ENCODE results near the gene ADAMTS12. TPM values are rescaled to one million over a fixed set of nuclear protein-coding genes. Genes with fewer than 3 reads are reported as not detected.
"Not testable (repeated sequence)": the region's sequence is repeated elsewhere in the genome, so short reads cannot be mapped to it uniquely, and the experiment has no call there.

The ADAMTS12 gene
- polyA plus RNA-seq, 3 donors, result 0.74 to 17.6 (median 2.4) TPM

DNA sequence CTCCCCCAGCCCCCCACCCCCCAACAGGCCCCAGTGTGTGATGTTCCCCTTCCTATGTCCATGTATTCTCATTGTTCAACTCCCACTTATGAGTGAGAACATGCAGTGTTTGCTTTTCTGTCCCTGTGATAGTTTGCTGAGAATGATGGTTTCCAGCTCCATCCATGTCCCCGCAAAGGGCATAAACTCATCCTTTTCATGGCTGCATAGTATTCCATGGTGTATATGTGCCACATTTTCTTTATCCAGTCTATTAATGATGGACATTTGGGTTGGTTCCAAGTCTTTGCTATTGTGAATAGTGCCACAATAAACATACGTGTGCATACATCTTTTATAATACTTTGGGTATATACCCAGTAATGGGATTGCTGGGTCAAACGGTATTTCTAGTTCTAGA lies 23.1 kb upstream of the ADAMTS12 start:
- not testable (repeated sequence) for H3K27ac ChIP-seq (ENCODE audit: low read depth, low read length)
- 91 to 94% (median 94%) methylated on average over 3 of the region's 3 CpGs for WGBS, 3 donors

DNA sequence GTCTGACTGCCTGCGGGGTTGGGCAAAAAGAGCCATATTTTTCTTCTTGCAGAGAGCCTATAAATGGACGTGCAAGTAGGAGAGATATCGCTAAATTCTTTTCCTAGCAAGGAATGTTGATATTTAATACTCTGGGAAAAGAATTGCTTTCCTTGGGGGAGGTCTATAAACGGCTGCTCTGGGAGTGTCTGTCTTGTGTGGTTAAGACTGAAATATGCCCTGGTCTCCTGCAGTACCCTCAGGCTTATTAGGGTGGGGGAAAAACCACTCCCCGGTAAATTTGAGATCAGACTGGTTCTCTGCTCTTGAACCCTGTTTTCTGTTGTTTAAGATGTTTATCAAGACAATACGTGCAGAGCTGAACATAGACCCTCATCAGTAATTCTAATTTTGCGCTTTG lies 14.5 kb upstream of the ADAMTS12 start:
- not testable (repeated sequence) for H3K27ac ChIP-seq (ENCODE audit: low read depth, low read length)
- WGBS, 3 donors, result 76 to 88% (median 83%) methylated on average over 7 of the region's 7 CpGs

DNA sequence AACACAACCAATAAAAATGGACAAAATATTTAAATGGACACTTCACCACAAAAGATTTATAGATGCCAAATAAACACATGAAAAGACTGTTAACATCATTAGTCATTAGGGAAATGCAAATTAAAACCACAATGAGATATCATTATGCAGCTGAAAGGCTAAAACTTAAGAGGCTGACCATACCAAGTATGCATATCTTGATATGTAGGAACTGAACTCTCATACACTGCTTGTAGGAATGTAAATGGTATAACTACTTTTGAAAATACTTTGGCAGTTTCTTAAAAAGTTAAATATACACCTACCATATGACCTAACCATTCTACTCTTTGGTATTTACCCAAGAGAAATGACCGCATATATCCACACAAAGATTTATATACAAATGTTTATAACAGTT lies 13.6 kb upstream of the ADAMTS12 start:
- no peak overlapping the region for H3K27ac ChIP-seq (ENCODE audit: low read depth, low read length)
- 85 to 93% (median 90%) methylated on average over 1 of the region's 1 CpG for WGBS, 3 donors

DNA sequence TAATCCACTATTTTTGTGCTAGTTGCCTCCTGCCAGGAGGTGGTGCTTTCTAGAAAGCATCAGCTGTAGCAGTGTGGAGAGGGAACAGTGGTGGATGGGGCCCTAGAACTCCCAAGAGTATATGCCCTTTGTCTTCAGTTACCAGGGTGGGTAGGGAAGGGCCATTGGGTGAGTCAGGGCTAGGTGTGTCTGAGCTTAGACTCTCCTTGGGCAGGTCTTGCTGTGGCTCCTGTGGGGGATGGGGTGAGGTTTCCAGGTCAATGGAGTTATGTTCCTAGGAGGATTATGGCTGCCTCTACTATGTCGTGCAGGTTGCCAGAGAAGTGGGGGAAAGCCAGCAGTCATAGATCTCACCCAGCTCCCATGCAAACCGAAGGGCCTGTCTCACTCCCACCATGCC lies 11.3 kb upstream of the ADAMTS12 start:
- H3K27ac ChIP-seq (ENCODE audit: low read depth, low read length), result no peak overlapping the region
- WGBS, 3 donors, result 74 to 84% (median 78%) methylated on average over 2 of the region's 2 CpGs

DNA sequence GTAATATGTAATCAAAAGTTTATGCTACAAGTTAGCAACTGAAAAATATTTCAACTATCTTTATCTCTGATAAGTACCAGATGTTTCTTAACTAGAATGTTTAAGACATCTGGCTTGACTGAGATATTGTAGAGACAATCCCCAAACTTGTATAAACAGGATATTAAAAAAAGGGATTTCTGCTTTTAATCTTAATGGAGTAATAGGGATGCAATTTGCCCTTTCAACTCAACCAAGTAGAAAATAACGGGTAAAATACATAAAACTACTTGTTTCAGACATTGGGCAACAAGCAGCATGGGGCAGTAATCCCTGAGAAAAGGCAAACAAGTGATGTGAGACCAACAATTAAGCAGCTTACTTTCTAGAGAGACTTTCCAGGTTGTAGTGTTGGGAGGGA lies 9.4 kb upstream of the ADAMTS12 start:
- no peak overlapping the region for H3K27ac ChIP-seq (ENCODE audit: low read depth, low read length)
- 33 to 51% (median 50%) methylated on average over 1 of the region's 1 CpG for WGBS, 3 donors

DNA sequence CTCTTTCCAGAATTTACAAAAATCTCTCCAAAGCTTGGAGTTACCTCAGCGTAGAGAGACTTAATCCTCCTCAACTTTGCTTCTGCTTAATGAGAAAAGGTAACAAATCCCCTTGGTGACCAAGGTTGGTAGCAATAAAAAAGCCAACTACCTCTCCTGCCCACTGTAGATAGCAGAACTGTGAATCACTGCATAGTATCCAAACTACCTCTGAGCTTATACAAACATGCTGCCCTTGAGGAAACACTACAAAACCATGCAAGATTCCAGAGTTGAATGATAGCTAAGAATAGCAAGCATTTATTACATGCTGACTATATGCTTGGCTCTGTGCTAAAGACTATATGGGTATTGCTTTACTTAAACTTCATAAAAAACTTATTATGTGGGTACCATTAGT lies 2.8 kb upstream of the ADAMTS12 start:
- H3K27ac ChIP-seq (ENCODE audit: low read depth, low read length), result no peak overlapping the region
- WGBS, 3 donors, result 74 to 86% (median 81%) methylated on average over 1 of the region's 1 CpG

DNA sequence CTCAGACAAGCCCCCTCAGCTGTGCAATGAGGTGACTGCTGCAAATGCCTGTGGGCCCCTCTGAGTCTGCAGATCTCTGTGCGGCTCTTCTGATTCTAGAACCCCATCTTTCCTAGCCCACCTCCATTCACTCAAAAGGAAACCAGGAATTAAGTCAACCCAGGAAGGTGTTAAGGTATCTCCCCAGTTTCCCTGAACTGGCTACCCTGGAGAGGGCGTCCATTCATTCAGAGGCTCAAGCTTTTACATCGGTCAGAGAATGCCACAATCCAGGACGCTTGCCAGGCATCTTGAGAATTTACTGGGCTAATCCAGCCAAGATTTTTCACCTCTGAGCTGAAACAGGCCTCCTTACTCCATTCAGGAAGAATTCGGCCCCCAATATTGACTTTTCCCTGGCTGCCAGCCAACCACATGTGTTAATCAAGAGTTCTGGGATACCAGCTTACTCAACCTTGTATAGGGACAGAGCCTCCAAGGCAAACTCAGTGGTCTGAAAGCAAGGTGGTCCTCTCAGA lies 889 bp upstream of the ADAMTS12 start:
- 25 to 47% (median 37%) methylated on average over 5 of the region's 5 CpGs for WGBS, 3 donors
- H3K27ac ChIP-seq (ENCODE audit: low read depth, low read length), result no peak overlapping the region

DNA sequence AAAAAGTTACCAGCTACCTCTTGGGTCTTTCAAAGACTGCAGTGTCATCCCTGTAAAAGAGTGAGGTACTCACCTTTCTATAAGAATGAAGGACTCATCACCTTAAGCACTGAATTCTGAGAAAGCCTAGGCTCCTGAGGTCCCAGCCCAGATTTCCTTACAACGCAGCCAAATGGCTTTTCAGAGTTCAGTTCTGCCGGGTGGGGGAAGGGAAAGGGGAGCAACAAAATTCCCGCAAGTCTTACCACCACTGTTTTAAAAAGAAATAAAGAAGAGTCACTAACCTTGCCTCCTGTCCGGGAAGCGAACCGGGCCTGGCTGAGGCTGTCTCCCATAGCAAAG lies 373 bp downstream of the ADAMTS12 start:
- no peak overlapping the region for H3K27ac ChIP-seq (ENCODE audit: low read depth, low read length)
- WGBS, 3 donors, result 2 to 9% (median 4%) methylated on average over 6 of the region's 6 CpGs

DNA sequence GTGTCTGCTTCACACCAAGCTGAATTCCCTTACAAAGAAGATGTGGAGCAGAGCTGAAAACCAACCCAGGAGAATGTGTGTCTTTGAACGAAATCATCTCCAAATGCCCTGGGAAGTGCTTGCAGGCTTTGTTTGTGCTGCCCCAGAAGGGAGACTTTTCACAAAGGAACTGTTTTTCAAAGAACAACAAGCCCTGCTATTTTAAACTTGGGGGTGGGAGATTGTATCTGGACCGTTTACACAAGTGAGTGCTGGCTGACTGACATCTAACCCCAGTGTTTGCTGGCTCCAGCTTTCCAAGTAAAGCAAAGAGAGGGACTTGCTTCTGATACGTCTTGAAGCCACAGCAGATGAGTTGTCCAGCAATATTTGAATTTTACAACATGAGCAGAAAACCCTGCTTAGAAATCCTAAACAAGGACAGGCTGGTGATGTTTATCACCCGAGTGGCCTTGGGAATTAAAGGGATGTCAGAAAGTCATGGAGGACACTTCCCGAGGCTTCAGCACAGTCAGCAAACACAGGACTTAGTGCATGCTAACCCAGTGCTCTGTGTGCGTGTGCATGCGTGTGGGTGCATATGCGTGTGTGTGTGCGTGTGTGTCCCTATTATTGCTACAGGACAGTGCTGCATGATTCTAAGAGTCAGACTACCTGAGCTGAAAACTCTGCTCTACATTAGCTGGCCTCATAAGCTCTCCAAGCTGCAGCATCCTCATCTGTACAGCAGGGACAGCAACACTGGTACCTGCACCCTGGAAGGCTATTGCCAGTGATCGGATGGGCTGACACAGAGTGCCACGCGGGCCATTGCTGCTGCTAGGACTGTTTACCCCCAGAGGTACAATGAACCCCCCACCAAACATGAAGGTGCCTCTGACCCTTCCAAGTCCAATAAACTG lies 1.4 kb downstream of the ADAMTS12 start:
- no peak overlapping the region for H3K27ac ChIP-seq (ENCODE audit: low read depth, low read length)
- WGBS, 3 donors, result 35 to 47% (median 43%) methylated on average over 12 of the region's 12 CpGs

DNA sequence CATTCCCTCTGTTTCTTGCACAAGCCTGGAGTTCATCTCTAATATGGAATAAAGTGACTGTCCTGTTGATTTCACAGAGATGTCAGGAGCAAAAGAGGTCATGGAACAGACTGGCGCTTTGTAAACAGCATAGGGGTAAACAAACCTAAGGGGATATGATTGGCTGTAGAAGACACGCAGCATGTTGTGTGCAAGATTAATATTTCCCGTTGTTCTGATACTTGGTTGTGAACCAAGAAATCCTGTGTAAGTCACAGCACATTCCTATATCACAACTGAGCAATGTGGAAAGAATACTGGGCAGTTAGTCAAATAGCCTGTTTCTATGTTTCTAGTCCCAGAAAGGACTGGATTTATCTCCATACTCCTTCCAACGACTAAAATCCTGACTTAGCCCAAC lies 3.2 kb downstream of the ADAMTS12 start:
- no peak overlapping the region for H3K27ac ChIP-seq (ENCODE audit: low read depth, low read length)
- whole genome bisulfite sequencing, 3 donors, result 41 to 59% (median 42%) methylated on average over 4 of the region's 4 CpGs

DNA sequence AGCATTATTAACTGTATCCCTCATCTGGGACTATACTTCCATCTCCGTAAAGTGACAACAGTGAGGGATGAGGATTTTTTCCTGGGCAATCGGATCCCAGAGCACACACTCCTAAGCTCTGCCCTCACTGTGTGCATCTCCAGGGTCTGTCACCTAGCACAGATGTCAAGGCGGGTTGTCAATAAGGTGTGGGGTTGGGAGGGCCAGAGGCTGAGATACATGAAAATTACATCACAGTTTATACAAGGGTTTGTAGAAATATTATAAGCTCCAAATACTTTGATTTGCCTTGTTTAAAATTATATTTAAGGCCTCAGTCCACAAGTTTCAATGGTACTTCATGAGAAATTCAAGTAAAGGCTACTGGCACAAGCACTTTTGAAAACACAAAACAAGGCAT lies 4.5 kb downstream of the ADAMTS12 start:
- no peak overlapping the region for H3K27ac ChIP-seq (ENCODE audit: low read depth, low read length)
- WGBS, 3 donors, result 63 to 91% (median 74%) methylated on average over 3 of the region's 3 CpGs

DNA sequence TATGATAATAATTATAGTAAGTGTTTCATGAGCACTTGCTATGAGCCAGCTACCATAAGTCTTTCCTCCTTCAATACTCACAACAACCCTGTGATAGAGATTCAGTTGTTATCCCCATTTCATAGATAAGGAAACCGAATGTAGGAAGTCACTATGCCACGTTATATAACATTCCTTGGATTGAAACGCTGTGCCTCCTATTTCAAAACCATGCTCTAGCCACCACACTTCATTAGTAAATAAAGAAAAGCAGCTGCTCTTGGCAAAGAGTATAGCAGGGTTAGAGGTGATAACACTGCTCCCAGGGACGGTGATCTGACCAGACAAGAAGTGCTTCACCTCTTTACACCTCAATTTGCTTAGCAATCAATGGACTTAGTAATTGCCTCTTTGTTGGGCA lies 5.5 kb downstream of the ADAMTS12 start:
- 31 to 70% (median 68%) methylated on average over 4 of the region's 4 CpGs for WGBS, 3 donors
- no peak overlapping the region for H3K27ac ChIP-seq (ENCODE audit: low read depth, low read length)

DNA sequence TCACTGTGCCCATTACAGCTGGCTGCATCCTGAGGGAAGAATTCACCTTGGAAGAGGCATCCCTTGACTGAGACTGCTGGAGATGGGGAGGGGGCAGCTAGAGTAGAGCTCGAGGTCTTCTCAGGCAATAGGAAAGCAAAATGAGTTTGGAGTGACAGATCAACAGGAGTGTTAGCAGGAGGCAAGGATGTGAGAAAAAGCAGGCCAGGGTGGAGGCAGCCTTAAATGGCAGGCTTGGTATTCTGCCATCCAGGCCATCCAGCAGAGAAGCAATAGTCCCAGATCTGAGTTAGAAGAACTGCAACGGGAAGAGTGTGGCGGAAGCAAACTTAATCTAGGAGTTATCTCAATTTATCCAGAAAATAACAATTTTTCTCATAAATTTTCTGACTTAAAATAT lies 6.1 kb downstream of the ADAMTS12 start:
- 61 to 64% (median 61%) methylated on average over 3 of the region's 3 CpGs for WGBS, 3 donors
- H3K27ac ChIP-seq (ENCODE audit: low read depth, low read length), result no peak overlapping the region

DNA sequence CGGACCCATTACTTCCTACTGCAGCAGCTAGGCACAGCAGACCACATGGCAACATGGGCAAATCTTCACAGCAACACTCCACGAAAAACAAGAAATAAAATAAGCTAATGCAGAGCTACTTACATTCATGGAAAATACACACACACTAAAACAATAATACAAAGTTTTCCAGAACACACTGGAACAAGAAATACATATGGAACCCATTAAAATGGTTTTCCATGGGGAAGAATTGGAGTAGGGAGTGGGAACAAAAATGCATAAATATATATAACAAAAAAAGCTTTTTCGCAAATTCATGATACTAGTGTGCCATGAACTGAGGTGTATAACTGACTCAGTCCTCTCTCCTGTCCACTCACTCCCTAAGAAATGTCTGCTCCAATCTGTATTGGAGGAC lies 8.3 kb downstream of the ADAMTS12 start:
- WGBS, 3 donors, result 74 to 87% (median 80%) methylated on average over 3 of the region's 3 CpGs
- no peak overlapping the region for H3K27ac ChIP-seq (ENCODE audit: low read depth, low read length)

DNA sequence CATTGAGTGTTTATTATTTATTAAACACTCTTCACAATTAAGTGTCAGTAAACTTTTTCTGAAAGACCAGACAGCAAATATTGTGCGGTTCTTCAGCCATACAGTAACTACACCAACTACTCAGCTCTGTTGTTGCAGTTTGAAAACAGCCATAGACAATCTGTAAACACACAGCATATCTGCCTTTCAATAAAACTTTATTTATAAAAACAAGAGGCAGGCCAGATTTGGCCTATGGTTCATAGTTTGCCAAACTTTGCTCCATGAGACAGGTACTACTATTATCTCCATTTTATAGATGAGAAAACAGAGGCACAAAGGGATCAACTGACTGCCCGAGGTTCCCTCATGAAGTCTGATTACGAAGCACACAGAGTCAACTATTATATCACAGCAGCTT lies 11.5 kb downstream of the ADAMTS12 start:
- no peak overlapping the region for H3K27ac ChIP-seq (ENCODE audit: low read depth, low read length)
- 86 to 92% (median 92%) methylated on average over 3 of the region's 3 CpGs for WGBS, 3 donors

DNA sequence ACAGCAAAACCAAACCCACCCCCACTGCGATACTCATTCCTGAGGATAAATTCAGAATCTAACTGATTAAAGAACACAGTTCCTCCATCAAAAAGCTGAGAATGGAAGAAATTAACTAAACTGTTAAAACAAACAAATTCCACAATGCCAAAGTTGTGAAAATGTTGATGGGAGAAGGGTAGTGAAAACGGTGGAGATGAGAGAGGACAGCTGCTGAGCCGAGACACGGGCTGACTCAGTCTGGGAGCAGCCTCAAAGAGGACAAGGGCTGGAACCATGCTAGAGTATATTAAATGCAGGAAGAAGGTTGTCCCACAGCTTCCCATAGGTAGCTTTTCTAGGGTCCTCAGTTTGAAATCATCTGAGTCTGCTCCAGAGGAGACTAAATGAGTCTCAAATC lies 14.3 kb downstream of the ADAMTS12 start:
- 58 to 68% (median 65%) methylated on average over 4 of the region's 4 CpGs for WGBS, 3 donors

DNA sequence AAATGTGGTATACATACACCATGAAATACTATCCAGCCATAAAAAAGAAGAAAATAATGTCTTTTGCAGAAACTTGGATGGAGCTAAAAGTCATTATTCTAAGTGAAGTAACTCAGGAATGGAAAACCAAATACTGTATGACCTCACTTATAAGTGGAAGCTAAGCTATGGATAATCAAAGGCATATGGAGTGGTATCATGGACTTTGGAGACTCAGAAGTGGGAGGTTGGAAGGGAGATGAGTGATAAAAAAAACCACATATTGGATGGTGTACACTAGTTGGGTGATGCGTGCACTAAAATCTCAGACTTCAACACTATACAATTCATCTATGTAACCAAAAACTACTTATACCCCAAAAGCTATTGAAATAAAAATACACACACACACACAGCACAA lies 24.5 kb downstream of the ADAMTS12 start:
- WGBS, 3 donors, result 96 to 100% (median 100%) methylated on average over 1 of the region's 1 CpG

More for the DNA sequence above, 14.3 kb downstream of the ADAMTS12 start:
- H3K27ac ChIP-seq (ENCODE audit: low read depth, low read length), result no peak overlapping the region

DNA sequence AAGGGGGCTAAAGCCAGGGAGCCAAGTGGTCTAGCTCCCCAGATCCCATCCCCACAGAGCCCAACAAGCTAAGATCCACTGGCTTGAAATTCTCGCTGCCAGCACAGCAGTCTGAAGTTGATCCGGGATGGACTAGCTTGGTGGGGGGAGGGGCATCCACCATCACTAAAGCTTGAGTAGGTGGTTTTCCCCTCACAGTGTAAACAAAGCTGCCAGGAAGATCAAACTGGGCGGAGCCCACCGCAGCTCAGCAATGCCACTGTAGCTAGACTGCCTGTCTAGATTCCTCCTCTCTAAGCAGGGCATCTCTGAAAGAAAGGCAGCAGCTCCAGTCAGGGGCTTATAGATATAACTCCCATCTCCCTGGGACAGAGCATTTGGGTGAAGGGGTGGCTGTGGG lies 32.6 kb downstream of the ADAMTS12 start:
- 22 to 48% (median 47%) methylated on average over 4 of the region's 4 CpGs for WGBS, 3 donors
- not testable (repeated sequence) for H3K27ac ChIP-seq (ENCODE audit: low read depth, low read length)

More for the DNA sequence above, 24.5 kb downstream of the ADAMTS12 start:
- no peak overlapping the region for H3K27ac ChIP-seq (ENCODE audit: low read depth, low read length)

DNA sequence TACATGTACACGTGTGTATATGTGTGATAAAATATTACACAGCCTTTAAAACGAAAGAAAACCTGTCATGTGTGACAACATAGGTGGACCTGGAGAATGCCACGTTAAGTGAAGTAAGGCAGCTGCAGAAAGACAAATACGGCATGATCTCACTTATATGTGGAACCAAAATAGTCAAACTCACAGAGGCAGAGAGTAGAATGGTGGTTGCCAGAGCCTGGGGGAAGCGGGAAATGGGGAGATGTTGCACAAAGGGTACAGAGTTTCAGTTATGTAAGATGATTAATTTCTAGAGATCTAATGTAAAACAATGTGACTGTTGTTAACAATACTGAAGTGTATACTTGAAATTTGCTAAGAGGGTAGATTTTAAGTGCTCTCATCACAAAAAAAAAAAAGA lies 34.8 kb downstream of the ADAMTS12 start:
- H3K27ac ChIP-seq (ENCODE audit: low read depth, low read length), result no peak overlapping the region
- WGBS, 3 donors, result 70 to 89% (median 83%) methylated on average over 5 of the region's 5 CpGs

DNA sequence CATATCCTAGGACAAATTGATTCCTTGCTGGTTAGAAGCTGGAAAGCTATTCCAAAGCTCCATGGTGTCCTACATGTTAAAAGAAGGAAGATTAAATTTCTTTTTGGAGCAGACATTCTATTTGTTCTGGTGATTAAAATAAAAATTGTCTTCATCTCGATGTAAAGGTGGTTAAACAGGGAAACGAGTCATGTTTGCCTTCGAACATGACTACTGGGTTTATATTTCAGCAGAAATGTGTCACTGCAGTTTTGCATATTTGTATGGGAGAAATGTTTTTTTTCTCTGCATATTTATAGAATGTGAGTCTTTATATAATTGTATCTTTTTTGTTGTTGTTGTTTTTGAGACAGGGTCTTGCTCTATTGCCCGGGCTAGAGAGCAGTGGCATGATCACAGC lies 36.4 kb downstream of the ADAMTS12 start:
- H3K27ac ChIP-seq (ENCODE audit: low read depth, low read length), result no peak overlapping the region
- 70 to 83% (median 81%) methylated on average over 4 of the region's 4 CpGs for WGBS, 3 donors

Measured in adipose tissue (tissue), 3 donors.